Measurements from ENCODE around the gene CTNNAL1.
"Not testable (repeated sequence)": the region's sequence is repeated elsewhere in the genome, so short reads cannot be mapped to it uniquely, and the experiment has no call there.

CTNNAL1 gene

GRCh38 chr9:108983885-108984284 lies 29.4 kb downstream of the CTNNAL1 start:
- no peak for DNase-seq (ENCODE audit: low read depth)

GRCh38 chr9:108980893-108981292 lies 32.4 kb downstream of the CTNNAL1 start:
- no peak for DNase-seq (ENCODE audit: low read depth)

- no peak for DNase-seq (ENCODE audit: low read depth)
Measured at GRCh38 chr9:108978205-108978604, 35.1 kb downstream of the CTNNAL1 start.

- no peak for DNase-seq (ENCODE audit: low read depth)
Measured at GRCh38 chr9:108973895-108974294, 39.4 kb downstream of the CTNNAL1 start.

- DNase-seq (ENCODE audit: low read depth): no peak
Measured at GRCh38 chr9:108972626-108973209, 40.6 kb downstream of the CTNNAL1 start.

- DNase-seq (ENCODE audit: low read depth): no peak
Measured at GRCh38 chr9:108972186-108972585, 41.1 kb downstream of the CTNNAL1 start.

GRCh38 chr9:108971392-108971791 lies 41.9 kb downstream of the CTNNAL1 start:
- DNase-seq (ENCODE audit: low read depth): not testable (repeated sequence)

GRCh38 chr9:108967916-108968315 lies 45.4 kb downstream of the CTNNAL1 start:
- DNase-seq (ENCODE audit: low read depth): no peak

GRCh38 chr9:108963459-108964143 lies 49.7 kb downstream of the CTNNAL1 start:
- DNase-seq (ENCODE audit: low read depth): no peak

- no peak for DNase-seq (ENCODE audit: low read depth)
Measured at GRCh38 chr9:108961151-108961550, 52.1 kb downstream of the CTNNAL1 start.

- no peak for DNase-seq (ENCODE audit: low read depth)
Measured at GRCh38 chr9:108960331-108960730, 53.0 kb downstream of the CTNNAL1 start.

- no peak for DNase-seq (ENCODE audit: low read depth)
Measured at GRCh38 chr9:108956631-108957026, 56.7 kb downstream of the CTNNAL1 start.

GRCh38 chr9:108956022-108956630 lies 57.2 kb downstream of the CTNNAL1 start:
- DNase-seq (ENCODE audit: low read depth): no peak

- no peak for DNase-seq (ENCODE audit: low read depth)
Measured at GRCh38 chr9:108953983-108954574, 59.2 kb downstream of the CTNNAL1 start.

GRCh38 chr9:108951578-108951977 lies 61.7 kb downstream of the CTNNAL1 start:
- no peak for DNase-seq (ENCODE audit: low read depth)

GRCh38 chr9:108950168-108950567 lies 63.1 kb downstream of the CTNNAL1 start:
- DNase-seq (ENCODE audit: low read depth): no peak

- DNase-seq (ENCODE audit: low read depth): no peak
Measured at GRCh38 chr9:108939975-108940374, 73.3 kb downstream of the CTNNAL1 start.

- no peak for DNase-seq (ENCODE audit: low read depth)
Measured at GRCh38 chr9:108937561-108938305, 75.6 kb downstream of the CTNNAL1 start.

GRCh38 chr9:108934323-108934893 lies 78.9 kb downstream of the CTNNAL1 start, which contains the start of gene ABITRAM:
TSS of gene ABITRAM (plus strand) at chr9:108934400. CDS start at chr9:108934487, 87 bp downstream.
- DNase-seq (ENCODE audit: low read depth): peak; percentile 53

GRCh38 chr9:108933718-108934322 lies 79.5 kb downstream of the CTNNAL1 start, which contains the start of gene ELP1:
TSS of gene ELP1 (minus strand) at chr9:108934124. CDS start at chr9:108931146, 2,978 bp downstream.
- peak; percentile 87 for DNase-seq (ENCODE audit: low read depth)

GRCh38 chr9:108933231-108933717 lies 80.0 kb downstream of the CTNNAL1 start:
- no peak for DNase-seq (ENCODE audit: low read depth)

Data from stimulated activated CD8-positive, alpha-beta memory T cell treated with anti-CD3 and anti-CD28 coated beads, Interleukin-12 subunit alpha, Interleukin-12 subunit beta, amount 100 ng/mL, for 1 hour (primary cell).